ENCODE data around the gene CCDC175.

The CCDC175 gene

GRCh38 chr14:59510966-59511365, 65.6 kb downstream of the CCDC175 start:
- H3K9me3 Mint-ChIP-seq: peaks cover 3% of the 10 kb centered on the region
- H3K4me3 Mint-ChIP-seq: no peak overlapping the region
- no peak overlapping the region for H3K27ac Mint-ChIP-seq
- H3K36me3 Mint-ChIP-seq: peaks cover 6% of the 10 kb centered on the region
- H3K4me1 Mint-ChIP-seq: no peaks in the 10 kb centered on the region
- peaks cover 29% of the 10 kb centered on the region for H3K27me3 Mint-ChIP-seq
- ATAC-seq: no peak

DNA sequence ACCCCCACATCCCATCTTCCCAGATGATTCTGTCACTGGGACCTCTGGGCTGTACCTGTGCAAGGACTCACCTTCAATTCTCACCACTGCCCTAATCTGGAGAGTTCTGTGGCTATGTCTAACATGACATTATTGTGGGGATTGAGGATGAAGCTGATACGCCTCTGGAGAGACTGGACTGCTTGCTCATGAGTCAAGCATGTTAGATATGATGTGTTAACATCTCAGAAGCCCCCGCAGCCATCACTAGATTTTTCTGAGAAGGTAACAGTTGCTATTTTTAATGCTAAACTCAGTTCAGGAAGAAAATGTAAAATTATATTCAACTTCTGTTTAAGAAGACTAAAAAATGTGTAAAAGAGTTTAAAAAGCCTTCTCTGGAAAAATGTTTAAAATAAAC, 66.6 kb downstream of the CCDC175 start:
- no peak for ATAC-seq
- H3K9me3 Mint-ChIP-seq: peaks cover 3% of the 10 kb centered on the region
- peaks cover 6% of the 10 kb centered on the region for H3K36me3 Mint-ChIP-seq
- H3K4me1 Mint-ChIP-seq: no peaks in the 10 kb centered on the region
- H3K27me3 Mint-ChIP-seq: peaks cover 29% of the 10 kb centered on the region
- no peak overlapping the region for H3K4me3 Mint-ChIP-seq
- no peak overlapping the region for H3K27ac Mint-ChIP-seq

- Mint-ChIP-seq H3K36me3 (peaks cover under 1% of the 10 kb centered on the region), H3K27ac (no peak overlapping the region), H3K4me3 (no peak overlapping the region), H3K4me1 (no peaks in the 10 kb centered on the region), H3K27me3 (peaks cover 22% of the 10 kb centered on the region), H3K9me3 (peaks cover 3% of the 10 kb centered on the region)
- no peak for ATAC-seq
These were observed 67.5 kb downstream of the CCDC175 start for GRCh38 chr14:59509101-59509500.

GRCh38 chr14:59507752-59508103, 68.9 kb downstream of the CCDC175 start:
- no peak overlapping the region for H3K4me3 Mint-ChIP-seq
- H3K36me3 Mint-ChIP-seq: no peaks in the 10 kb centered on the region
- H3K27me3 Mint-ChIP-seq: peaks cover 14% of the 10 kb centered on the region
- H3K9me3 Mint-ChIP-seq: peaks cover 3% of the 10 kb centered on the region
- no peak overlapping the region for H3K27ac Mint-ChIP-seq
- ATAC-seq: no peak
- H3K4me1 Mint-ChIP-seq: no peaks in the 10 kb centered on the region

- no peak overlapping the region for H3K4me3 Mint-ChIP-seq
- peaks cover 3% of the 10 kb centered on the region for H3K9me3 Mint-ChIP-seq
- peaks cover 13% of the 10 kb centered on the region for H3K27me3 Mint-ChIP-seq
- no peaks in the 10 kb centered on the region for H3K4me1 Mint-ChIP-seq
- H3K27ac Mint-ChIP-seq: no peak overlapping the region
- peak; percentile 63 for ATAC-seq
- H3K36me3 Mint-ChIP-seq: no peaks in the 10 kb centered on the region
These were observed 69.4 kb downstream of the CCDC175 start for GRCh38 chr14:59507063-59507751.

DNA sequence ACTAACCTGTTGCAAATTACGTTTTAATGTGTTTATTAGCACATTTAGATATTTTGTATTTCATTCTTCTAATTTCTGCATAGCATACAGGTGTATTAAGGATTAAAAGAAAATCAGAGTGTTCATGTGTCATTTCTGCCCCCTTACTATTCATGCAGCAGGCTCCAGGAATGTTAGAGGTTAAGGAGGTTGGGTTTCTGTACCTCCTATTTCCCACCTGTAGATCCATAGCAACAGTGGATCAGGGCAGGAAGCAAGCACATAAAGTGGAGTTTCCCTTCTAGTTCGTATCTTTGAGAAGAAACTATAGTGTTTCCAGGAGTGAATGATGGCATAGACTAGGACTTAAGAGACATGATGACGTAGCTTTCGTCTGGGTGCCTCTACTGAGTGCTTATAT, 73.4 kb downstream of the CCDC175 start:
- Mint-ChIP-seq H3K4me1 (no peaks in the 10 kb centered on the region), H3K27me3 (no peaks in the 10 kb centered on the region), H3K27ac (no peak overlapping the region), H3K4me3 (no peak overlapping the region), H3K9me3 (peaks cover 3% of the 10 kb centered on the region), H3K36me3 (peaks cover 10% of the 10 kb centered on the region)
- no peak for ATAC-seq

DNA sequence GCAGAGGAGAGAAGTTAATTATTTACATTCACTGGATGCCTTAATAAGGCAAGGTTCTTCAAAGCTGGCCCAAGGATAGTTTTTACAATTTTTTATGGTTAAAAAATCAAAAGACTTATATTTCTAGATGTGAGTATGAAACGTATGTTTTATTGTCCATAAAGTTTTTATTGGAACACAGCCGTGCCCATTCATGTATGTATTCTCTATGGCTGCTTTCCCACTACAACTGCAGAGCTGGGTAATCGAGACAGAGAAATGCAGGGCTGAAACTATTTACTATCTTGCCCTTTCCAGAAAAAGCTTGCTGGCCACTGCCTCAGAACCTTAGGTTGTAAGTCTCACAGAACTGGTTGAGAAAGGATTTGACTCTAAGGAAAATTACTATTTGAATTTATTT, 75.9 kb downstream of the CCDC175 start:
- H3K4me1 Mint-ChIP-seq: no peaks in the 10 kb centered on the region
- no peak for ATAC-seq
- H3K27ac Mint-ChIP-seq: no peak overlapping the region
- no peaks in the 10 kb centered on the region for H3K27me3 Mint-ChIP-seq
- H3K36me3 Mint-ChIP-seq: peaks cover 18% of the 10 kb centered on the region
- no peak overlapping the region for H3K4me3 Mint-ChIP-seq
- no peaks in the 10 kb centered on the region for H3K9me3 Mint-ChIP-seq

- ATAC-seq: no peak
- Mint-ChIP-seq H3K27me3 (no peaks in the 10 kb centered on the region), H3K9me3 (no peaks in the 10 kb centered on the region), H3K4me3 (no peak overlapping the region), H3K4me1 (peaks cover 28% of the 10 kb centered on the region), H3K27ac (no peak overlapping the region), H3K36me3 (peaks cover 70% of the 10 kb centered on the region)
These were observed 84.2 kb downstream of the CCDC175 start for GRCh38 chr14:59492384-59492783.

DNA sequence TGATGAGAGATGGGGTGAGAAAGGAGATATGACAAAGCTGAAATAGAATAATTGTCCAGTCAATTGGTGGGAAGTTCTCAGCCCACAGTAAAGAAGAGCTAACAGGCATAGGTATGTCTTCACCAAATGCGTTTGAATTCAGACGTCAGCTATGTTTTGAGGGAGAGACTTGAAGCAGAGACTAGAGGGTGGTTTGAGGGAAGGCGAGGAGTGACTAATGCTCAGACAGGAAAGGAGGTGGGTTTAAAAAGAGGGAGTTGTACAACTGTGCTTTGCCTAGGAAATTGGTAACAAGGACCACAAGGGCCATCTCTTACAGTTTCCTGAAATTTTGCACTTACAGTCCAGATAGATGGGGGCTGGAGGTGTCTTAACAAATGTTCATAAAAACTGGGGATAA, 85.9 kb downstream of the CCDC175 start:
- no peaks in the 10 kb centered on the region for H3K9me3 Mint-ChIP-seq
- ATAC-seq: no peak
- H3K27me3 Mint-ChIP-seq: no peaks in the 10 kb centered on the region
- H3K4me3 Mint-ChIP-seq: no peak overlapping the region
- no peak overlapping the region for H3K27ac Mint-ChIP-seq
- H3K36me3 Mint-ChIP-seq: peaks cover 64% of the 10 kb centered on the region
- H3K4me1 Mint-ChIP-seq: peaks cover 28% of the 10 kb centered on the region

GRCh38 chr14:59484639-59485175, 91.9 kb downstream of the CCDC175 start:
- H3K4me3 Mint-ChIP-seq: peak overlapping the region; percentile 80
- H3K27ac Mint-ChIP-seq: peak overlapping the region; percentile 87
- peaks cover 17% of the 10 kb centered on the region for H3K36me3 Mint-ChIP-seq
- peaks cover 65% of the 10 kb centered on the region for H3K4me1 Mint-ChIP-seq
- H3K9me3 Mint-ChIP-seq: no peaks in the 10 kb centered on the region
- H3K27me3 Mint-ChIP-seq: no peaks in the 10 kb centered on the region
- peak; percentile 73 for ATAC-seq

GRCh38 chr14:59483819-59484638, 92.6 kb downstream of the CCDC175 start, which contains the start of the genes JKAMP and L3HYPDH:
Gene JKAMP, plus strand, starts transcription at chr14:59484517. Its CDS starts 73 bp downstream, at chr14:59484590.
Gene L3HYPDH, minus strand, starts transcription at chr14:59484408. Its CDS starts 92 bp downstream, at chr14:59484316.
- ATAC-seq: peak; percentile 98
- peak within 1 kb of the TSS; percentile 80 for H3K4me3 Mint-ChIP-seq
- no peaks in the 10 kb centered on the region for H3K27me3 Mint-ChIP-seq
- peaks cover 10% of the 10 kb centered on the region for H3K36me3 Mint-ChIP-seq
- H3K4me1 Mint-ChIP-seq: peaks cover 58% of the 10 kb centered on the region
- H3K27ac Mint-ChIP-seq: peak within 1 kb of the TSS; percentile 87
- no peaks in the 10 kb centered on the region for H3K9me3 Mint-ChIP-seq

- H3K4me1 Mint-ChIP-seq: peaks cover 51% of the 10 kb centered on the region
- peaks cover 3% of the 10 kb centered on the region for H3K36me3 Mint-ChIP-seq
- peak overlapping the region; percentile 87 for H3K27ac Mint-ChIP-seq
- H3K27me3 Mint-ChIP-seq: no peaks in the 10 kb centered on the region
- peak overlapping the region; percentile 80 for H3K4me3 Mint-ChIP-seq
- ATAC-seq: no peak
- H3K9me3 Mint-ChIP-seq: no peaks in the 10 kb centered on the region
These were observed 93.2 kb downstream of the CCDC175 start for GRCh38 chr14:59483363-59483762.

GRCh38 chr14:59482541-59483331, 93.9 kb downstream of the CCDC175 start:
- peaks cover 48% of the 10 kb centered on the region for H3K4me1 Mint-ChIP-seq
- H3K4me3 Mint-ChIP-seq: peak overlapping the region; percentile 80
- no peaks in the 10 kb centered on the region for H3K27me3 Mint-ChIP-seq
- ATAC-seq: no peak
- peak overlapping the region; percentile 87 for H3K27ac Mint-ChIP-seq
- H3K9me3 Mint-ChIP-seq: no peaks in the 10 kb centered on the region
- H3K36me3 Mint-ChIP-seq: no peaks in the 10 kb centered on the region

- no peak overlapping the region for H3K27ac Mint-ChIP-seq
- ATAC-seq: no peak
- no peaks in the 10 kb centered on the region for H3K9me3 Mint-ChIP-seq
- no peaks in the 10 kb centered on the region for H3K36me3 Mint-ChIP-seq
- peaks cover 48% of the 10 kb centered on the region for H3K4me1 Mint-ChIP-seq
- peak overlapping the region; percentile 80 for H3K4me3 Mint-ChIP-seq
- H3K27me3 Mint-ChIP-seq: no peaks in the 10 kb centered on the region
These were observed 94.6 kb downstream of the CCDC175 start for GRCh38 chr14:59481871-59482540.

Measured in stimulated activated memory B cell treated with anti-CD40 and anti-IgM and Interleukin-4, amounts not matched to agents 10 μg/mL and 1 μg/mL and 100 μg/mL, for 72 hours (primary cell).